HG03175 (cell line): Measurements from ENCODE around the gene SNPH.

Experiments used
- ATAC-seq: cut with Tn5 transposase; IDR thresholded peaks from one replicate; pipeline ENCODE4 v1.9.1; 2021; ENCODE audit warnings: mild to moderate bottlenecking, moderate library complexity; ENCODE audit not compliant: unreplicated experiment

Gene SNPH

DNA sequence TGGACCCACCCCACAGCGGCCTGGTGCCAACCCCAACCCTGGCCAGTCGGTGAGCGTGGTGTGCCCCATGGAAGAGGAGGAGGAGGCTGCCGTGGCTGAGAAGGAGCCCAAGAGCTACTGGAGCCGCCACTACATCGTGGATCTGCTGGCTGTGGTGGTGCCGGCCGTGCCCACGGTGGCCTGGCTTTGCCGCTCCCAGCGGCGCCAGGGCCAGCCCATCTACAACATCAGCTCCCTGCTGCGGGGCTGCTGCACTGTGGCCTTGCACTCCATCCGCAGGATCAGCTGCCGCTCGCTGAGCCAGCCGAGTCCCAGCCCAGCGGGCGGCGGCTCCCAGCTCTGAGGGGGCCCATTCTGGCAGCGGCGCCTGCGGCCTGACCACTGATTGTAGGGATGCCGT is 39.6 kb downstream of the SNPH start:
- ATAC-seq = no peak

DNA sequence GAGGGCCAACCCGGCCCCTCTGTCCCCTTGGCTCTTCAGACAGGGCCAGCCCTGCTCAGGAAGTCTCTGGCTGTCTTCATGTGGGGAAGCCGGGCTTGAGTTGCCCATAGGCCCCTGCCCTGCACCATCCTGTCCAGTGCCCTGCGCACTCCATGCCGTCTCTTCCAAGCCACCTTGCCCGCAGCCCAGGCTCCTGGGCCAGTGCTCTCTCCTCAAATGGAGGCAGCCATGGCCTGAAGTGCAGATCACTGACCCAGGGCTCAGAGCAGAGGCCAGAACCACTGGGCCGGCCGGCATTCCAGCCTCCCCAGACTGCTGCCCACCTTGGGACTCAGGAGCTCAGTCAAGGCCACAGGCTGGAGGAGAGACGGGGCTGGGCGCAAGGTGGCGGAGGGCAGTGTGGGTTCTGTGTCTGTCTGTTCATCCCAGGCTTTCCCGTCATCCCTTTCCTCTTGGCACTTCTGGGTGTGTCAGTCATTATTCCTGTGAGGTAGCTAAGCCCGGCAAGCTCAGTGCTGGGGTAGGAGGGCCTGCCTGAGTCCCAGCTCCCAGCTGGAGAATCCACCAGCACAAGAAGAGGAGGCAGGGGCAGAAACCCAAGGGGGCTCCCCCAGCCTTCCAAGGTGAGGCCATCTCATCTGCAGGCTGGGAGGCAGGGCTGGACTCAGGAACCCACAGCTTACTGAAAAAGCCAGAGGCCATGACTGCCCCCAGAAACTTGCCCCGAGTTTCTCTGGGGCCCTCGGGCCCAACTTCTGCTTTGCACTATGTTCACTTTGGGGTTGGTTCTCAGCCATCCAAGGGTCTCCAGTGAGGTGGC is 40.4 kb downstream of the SNPH start:
- no peak for ATAC-seq

DNA sequence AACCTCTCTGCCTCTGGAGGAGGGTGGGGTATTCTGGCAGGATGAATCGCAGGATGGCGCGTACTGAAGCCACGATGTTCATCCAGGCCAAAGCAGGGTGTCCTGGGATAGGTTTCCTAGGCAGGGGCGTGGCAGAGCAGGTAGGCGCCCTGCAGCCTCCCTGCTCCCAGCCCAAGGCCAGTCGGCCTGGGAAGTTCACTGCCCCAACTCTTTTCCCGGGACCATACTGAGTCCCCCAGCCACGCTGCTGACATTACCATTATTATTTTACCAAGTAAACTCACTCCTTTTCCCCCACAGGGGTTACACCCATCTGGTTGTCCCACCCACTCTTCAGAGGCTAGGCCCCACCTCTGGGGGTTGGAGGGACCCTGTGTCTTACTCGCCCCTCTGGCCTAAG is 41.1 kb downstream of the SNPH start:
- no peak for ATAC-seq

- no peak for ATAC-seq
These were observed 41.5 kb downstream of the SNPH start for GRCh38 chr20:1307571-1307971.

GRCh38 chr20:1308067-1308701 is 42.1 kb downstream of the SNPH start:
- no peak for ATAC-seq

DNA sequence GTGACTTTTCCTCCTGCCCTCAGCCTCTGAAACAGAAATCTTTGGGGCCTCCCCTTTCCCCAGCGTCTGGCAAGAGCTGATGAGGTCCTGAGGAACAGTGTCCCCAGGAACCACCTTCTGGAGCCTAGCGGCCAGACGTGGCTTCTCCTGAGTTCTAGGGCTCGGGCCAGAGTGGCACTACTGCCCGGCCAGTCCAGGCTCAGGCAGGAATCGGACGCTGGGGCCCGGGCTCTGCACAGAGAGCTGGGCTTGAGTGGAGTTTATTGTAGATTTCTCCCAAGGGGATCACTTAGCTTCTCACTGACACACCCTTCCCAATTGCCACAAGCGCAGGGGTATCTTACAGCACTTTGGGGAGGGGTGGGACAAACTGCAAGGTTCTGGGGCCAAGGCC is 42.6 kb downstream of the SNPH start:
- no peak for ATAC-seq

DNA sequence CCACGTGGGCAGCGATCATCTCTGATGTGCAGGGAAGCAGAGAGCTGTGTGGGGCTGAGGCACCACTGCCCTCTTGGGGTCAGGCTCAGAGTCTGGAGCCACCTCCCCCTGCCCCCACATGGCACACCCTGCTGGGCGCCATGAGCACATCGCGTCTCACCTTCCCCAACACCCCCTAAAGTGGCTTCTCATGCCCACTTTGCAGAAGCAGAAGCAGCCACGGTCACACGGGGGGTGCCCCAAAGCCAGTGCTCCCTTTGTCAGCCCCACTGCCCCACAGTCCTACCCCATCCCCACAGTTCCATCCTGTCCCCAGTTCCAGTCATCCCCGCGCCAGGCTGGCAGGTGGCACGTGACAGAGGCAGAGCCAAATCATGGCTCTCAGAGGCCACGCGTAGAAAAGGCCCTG is 43.3 kb downstream of the SNPH start:
- ATAC-seq = no peak

DNA sequence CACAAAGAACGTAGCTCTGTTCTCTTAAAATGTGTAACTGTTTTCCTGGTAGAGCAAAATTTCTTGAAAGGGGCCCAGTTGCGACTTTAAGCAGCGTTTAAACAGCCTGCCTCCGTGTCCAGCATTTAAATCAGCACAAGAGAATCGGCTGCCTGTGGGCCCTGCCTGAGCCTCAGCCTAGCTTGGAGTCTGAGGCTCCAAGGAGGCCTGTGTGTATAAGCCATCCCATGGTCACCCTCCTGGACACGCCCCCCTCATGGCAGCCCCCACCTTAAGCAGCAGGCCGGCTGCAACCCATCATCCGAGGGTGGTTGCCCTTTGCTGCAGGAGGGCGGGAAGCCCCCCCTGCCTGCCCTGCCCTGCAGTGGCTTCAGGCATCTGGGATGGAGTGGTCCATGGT is 44.0 kb downstream of the SNPH start:
- no peak for ATAC-seq

DNA sequence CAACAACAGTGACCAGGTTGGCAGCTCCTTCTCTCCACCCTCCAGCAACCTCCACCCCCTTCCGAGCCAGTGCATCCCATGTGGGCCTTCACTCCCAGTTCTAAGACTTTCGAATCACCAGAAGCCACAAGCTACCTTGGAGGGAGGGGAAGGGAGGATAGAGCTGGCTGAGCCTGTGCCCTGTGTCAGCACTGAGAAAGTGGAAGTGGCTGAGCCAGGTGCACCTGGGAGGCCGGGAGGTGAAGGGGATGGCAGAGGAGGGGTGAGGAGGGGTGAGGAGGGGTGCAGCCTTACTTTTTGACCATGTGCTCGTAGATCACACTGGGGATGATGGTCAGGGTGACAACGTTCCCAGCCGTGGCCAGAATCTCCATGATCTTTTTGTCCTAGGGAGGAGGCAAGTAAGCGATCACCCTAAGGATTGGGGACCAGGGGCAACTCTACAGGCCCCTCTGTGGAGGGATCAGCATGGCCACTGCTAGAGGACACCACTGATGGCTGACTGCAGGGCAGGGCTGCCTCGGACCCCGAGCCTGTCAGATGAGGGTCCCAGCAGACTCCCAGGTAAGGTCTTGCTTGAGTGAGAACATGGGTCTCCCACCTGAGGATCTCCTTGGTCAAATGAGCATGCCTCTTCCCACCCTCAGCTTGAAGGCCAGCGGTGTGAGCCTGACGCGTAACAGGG is 44.6 kb downstream of the SNPH start:
- ATAC-seq = no peak

- no peak for ATAC-seq
These were observed 46.2 kb downstream of the SNPH start for GRCh38 chr20:1312308-1312707.

DNA sequence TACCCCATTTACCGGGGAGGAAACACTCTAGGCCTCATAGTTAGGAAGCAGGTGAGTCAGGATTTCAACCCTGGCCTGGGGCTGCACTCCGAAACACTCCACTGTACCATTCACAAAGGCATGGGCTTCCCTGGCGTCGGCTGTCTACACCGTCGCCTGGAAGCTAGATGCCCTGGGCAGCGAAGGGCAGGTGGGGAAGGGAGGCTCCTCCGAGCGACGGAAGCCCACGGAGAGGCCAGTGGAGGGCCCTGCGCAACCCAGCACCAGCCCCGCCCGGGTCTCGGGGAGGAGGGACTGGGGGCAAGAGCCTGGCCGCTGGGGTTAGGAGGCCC is 46.8 kb downstream of the SNPH start:
- ATAC-seq = no peak

GRCh38 chr20:1313236-1313964 is 47.3 kb downstream of the SNPH start:
- ATAC-seq = no peak

DNA sequence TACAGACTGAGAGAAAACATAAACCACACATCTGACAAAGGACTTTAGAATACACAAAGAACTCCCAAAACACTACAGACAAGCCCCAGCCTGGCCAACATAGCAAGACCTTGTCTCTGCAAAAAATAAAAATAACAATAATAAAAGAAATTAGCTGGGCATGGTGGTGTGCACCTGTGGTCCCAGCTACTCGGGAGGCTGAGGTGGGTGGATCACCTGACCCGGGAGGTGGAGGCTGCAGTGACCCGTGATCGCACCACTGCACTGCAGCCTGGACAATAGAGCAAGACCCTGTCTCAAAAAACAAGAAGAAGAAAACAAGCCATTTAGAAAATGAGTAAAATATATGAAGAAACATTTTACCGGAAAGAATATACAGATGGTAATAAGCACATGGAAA is 49.7 kb downstream of the SNPH start:
- ATAC-seq = no peak

- ATAC-seq = no peak
These were observed 51.6 kb downstream of the SNPH start for GRCh38 chr20:1317545-1318255.

GRCh38 chr20:1319051-1319450 is 53.0 kb downstream of the SNPH start:
- no peak for ATAC-seq

- ATAC-seq = no peak
These were observed 53.4 kb downstream of the SNPH start for GRCh38 chr20:1319462-1319861.

DNA sequence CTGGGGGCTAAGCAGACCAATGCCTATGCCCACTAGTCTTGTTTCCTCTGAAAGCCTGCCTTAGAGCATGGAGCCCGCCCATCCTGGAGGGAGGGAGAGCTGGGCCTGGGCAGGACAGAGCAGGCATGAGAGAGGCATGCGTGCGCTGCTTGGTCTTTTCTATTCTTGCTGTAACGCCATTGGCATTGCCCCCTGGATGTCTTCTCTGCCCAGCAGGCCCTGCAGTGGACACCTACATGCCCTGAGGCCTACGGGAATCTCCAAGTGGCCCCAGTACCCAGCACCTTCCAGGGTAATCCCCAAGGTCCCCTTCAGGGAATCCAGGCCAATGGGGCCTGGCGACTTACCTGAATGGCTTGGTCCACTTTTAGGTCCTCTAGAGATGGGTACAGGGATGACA is 53.9 kb downstream of the SNPH start:
- no peak for ATAC-seq

GRCh38 chr20:1320902-1321653 is 55.0 kb downstream of the SNPH start:
- ATAC-seq = no peak

DNA sequence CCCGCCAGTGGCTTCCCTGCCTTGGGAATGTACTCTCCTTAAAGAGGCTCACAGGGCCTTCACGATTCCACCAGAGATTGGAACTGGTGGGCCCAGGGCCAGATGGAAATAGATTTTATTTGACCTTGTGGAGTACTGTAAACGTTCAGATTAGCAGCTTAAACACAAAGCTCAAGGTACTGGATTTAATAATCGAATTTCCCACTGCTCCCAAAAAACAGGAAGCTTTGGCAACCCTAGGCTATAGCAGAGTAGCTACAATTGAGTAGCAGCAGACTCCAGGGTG is 55.5 kb downstream of the SNPH start:
- ATAC-seq = no peak

GRCh38 chr20:1322511-1323245 is 56.6 kb downstream of the SNPH start:
- ATAC-seq = no peak
